Measurements from ENCODE around the gene MYO1B.

GRCh38 chr2:191289049-191289448, 43.8 kb downstream of the MYO1B start:
- TF ChIP-seq REST (IDR thresholded peaks at IDR 0.05; ENCODE audit: low read depth, low read length), result no peak
- no peak for TF ChIP-seq CTCF (IDR thresholded peaks at IDR 0.05 in 2 of 3, conservative IDR thresholded peaks at IDR 0.05 in 1 of 3; ENCODE audit: control insufficient read depth in 2 of 3, extremely low read depth in 1 of 3, insufficient read depth in 1 of 3, low read depth in 3 of 3, low read length in 3 of 3)
- no peak for TF ChIP-seq ATF3 (IDR thresholded peaks at IDR 0.05; ENCODE audit: borderline replicate concordance, extremely low read depth, low read depth, low read length)
- TF ChIP-seq CBX5 (IDR thresholded peaks at IDR 0.05; ENCODE audit: low read depth), result no peak
- TF ChIP-seq YY1 (IDR thresholded peaks at IDR 0.05; ENCODE audit: low read depth, low read length), result no peak
- TF ChIP-seq MYC (IDR thresholded peaks at IDR 0.05; ENCODE audit: insufficient read depth, insufficient read length, insufficient replicate concordance, low read length, severe bottlenecking), result no peak

Data from GM12878 (cell line).